Keratinocyte (primary cell): ENCODE measurements around the gene LDAH. TPM values are rescaled to one million over a fixed set of nuclear protein-coding genes. Genes with fewer than 3 reads are reported as not detected.
A peak's percentile ranks its signal among the peaks of the same experiment; 100 is the strongest.

Experiments
- DNase-seq: peaks from one replicate; pipeline ENCODE4 v3.0.0-alpha.2; 2011; ENCODE audit warnings: low read depth, missing footprints, low spot score
- FAIRE-seq: peaks from 2 replicates; lab custom pipeline; 2011; peaks lifted over from hg19 to GRCh38; lab: Jason Lieb, UNC
- H2AFZ ChIP-seq: 2 replicates; pipeline ENCODE4 v1.6.0; 2012; ENCODE audit warnings: low read length, control low read depth, inconsistent platforms; ENCODE audit not compliant: control insufficient read depth
- H3K27ac ChIP-seq: 2 replicates; pipeline ENCODE4 v1.5.1; 2011; ENCODE audit warnings: low read length; ENCODE audit not compliant: control insufficient read depth, insufficient read depth
- H3K27me3 ChIP-seq: 3 replicates; pipeline ENCODE4 v1.6.0; 2011; ENCODE audit warnings: low read length; ENCODE audit not compliant: control insufficient read depth, insufficient read depth; ENCODE audit errors: extremely low read depth
- H3K36me3 ChIP-seq, 2 experiments: 2 replicates in 1 of 2; 3 replicates in 1 of 2; pipeline ENCODE4 v1.5.1; 2011; ENCODE audit warnings: low read length in 2 of 2, mild to moderate bottlenecking in 1 of 2; ENCODE audit not compliant: control insufficient read depth in 2 of 2, insufficient read depth in 2 of 2; ENCODE audit errors: extremely low read depth in 1 of 2
- H3K4me1 ChIP-seq: 3 replicates; pipeline ENCODE4 v1.5.1; 2011; ENCODE audit warnings: low read length; ENCODE audit not compliant: control insufficient read depth, insufficient read depth; ENCODE audit errors: extremely low read depth
- H3K4me2 ChIP-seq: 3 replicates; pipeline ENCODE4 v1.6.0; 2011; ENCODE audit warnings: low read depth, low read length; ENCODE audit not compliant: control insufficient read depth, insufficient read depth; ENCODE audit errors: extremely low read depth
- H3K4me3 ChIP-seq, 3 experiments: fragments of 200-600 bp in 1 of 3; sonication (generic) in 1 of 3; 2 replicates in 2 of 3; 3 replicates in 1 of 3; pipeline ENCODE4 v1.5.1; 2011 to 2016; ENCODE audit warnings: low read length in 3 of 3, mild to moderate bottlenecking in 3 of 3, control low read depth in 2 of 3, inconsistent platforms in 1 of 3, low read depth in 1 of 3, mixed read lengths in 1 of 3, mixed run types in 1 of 3, moderate library complexity in 1 of 3; ENCODE audit not compliant: control insufficient read depth in 2 of 3, insufficient read depth in 2 of 3; ENCODE audit errors: extremely low read depth in 1 of 3
- H3K79me2 ChIP-seq: 2 replicates; pipeline ENCODE4 v1.6.0; 2012; ENCODE audit warnings: low read length; ENCODE audit not compliant: control insufficient read depth, insufficient read depth
- H3K9ac ChIP-seq: 3 replicates; pipeline ENCODE4 v1.6.0; 2011; ENCODE audit warnings: low read length; ENCODE audit not compliant: control insufficient read depth, insufficient read depth; ENCODE audit errors: extremely low read depth
- H3K9me1 ChIP-seq: 3 replicates; pipeline ENCODE4 v1.6.0; 2011; ENCODE audit warnings: low read length; ENCODE audit not compliant: control insufficient read depth, insufficient read depth; ENCODE audit errors: extremely low read depth
- H3K9me3 ChIP-seq: 2 replicates; pipeline ENCODE4 v1.5.1; 2012; ENCODE audit warnings: low read depth, low read length; ENCODE audit not compliant: control insufficient read depth
- H4K20me1 ChIP-seq: 3 replicates; pipeline ENCODE4 v1.6.0; 2011; ENCODE audit warnings: low read length; ENCODE audit not compliant: control insufficient read depth, insufficient read depth; ENCODE audit errors: extremely low read depth
- CTCF ChIP-seq, 3 experiments: IDR thresholded peaks in 1 of 3; conservative IDR thresholded peaks in 1 of 3; optimal IDR thresholded peaks in 1 of 3; 2 replicates in 2 of 3; 3 replicates in 1 of 3; pipeline versions ENCODE3 to v1.5.1; 2011; ENCODE audit warnings: low read length in 3 of 3, mild to moderate bottlenecking in 3 of 3, moderate library complexity in 2 of 3, control low read depth in 1 of 3, inconsistent platforms in 1 of 3; ENCODE audit not compliant: insufficient read depth in 2 of 3; ENCODE audit errors: extremely low read depth in 1 of 3
- EZH2 ChIP-seq: IDR thresholded peaks from one replicate; pipeline ENCODE4 v1.6.1; 2012; ENCODE audit warnings: inconsistent platforms, mild to moderate bottlenecking, low read length, moderate library complexity
- dilution Hi-C: fragments of 300-500 bp; cut with MboI; formaldehyde crosslinking; loops from one replicate; pipeline ENCODE4 v1.7.0; 2020; ENCODE audit warnings: low sequenced_read_pairs; ENCODE audit not compliant: extremely low pct_ligation_motif_present
- polyA plus RNA-seq, 5 experiments: library from polyadenylated mRNA; depleted of rRNA in 3 of 5; stranded (reverse) in 3 of 5; stranded (forward) in 1 of 5; unstranded in 1 of 5; fragments of >200 nt; gene quantifications; 1 replicate in 1 of 5; 2 replicates in 3 of 5; 3 replicates in 1 of 5; pipeline versions ENCODE4 v1.2.1 to v1.2.3, GENCODE V29; 2011 to 2012; ENCODE audit warnings: missing spikeins in 2 of 5, low read depth in 1 of 5, low replicate concordance in 1 of 5

Gene LDAH
- polyA plus RNA-seq, 1 donor (not counting 4 experiments of a cell fraction or from before 2014, with no cell fraction given): 22.7 TPM

DNA sequence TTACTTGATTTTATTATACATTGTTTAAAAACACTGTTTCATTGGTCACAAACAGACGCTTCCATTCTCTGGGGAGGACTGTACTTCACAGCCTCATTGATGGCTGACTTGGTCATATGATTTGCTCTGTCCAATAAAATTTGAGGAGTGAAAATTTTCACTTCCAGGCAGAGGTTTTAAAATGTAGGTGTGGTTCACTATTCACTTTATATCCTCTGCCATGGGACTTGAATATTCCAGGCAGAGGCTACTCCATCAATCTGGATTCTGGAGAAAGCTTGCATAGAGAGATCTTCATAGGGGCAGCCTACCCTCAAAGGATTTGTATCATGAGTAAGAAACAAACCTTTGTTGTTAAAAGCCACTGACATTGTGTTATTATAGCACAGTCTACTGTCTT is 56.7 kb downstream of the LDAH start:
- H3K36me3 ChIP-seq: no peaks in the 10 kb centered on the region
- TF ChIP-seq EZH2: no peak
- no peak for TF ChIP-seq CTCF (optimal IDR thresholded peaks at IDR 0.05 in 1 of 3, IDR thresholded peaks at IDR 0.05 in 1 of 3, conservative IDR thresholded peaks at IDR 0.05 in 1 of 3; ENCODE audit: extremely low read depth in 1 of 3, insufficient read depth in 2 of 3, low read length in 3 of 3)
- no peak overlapping the region for H2AFZ ChIP-seq
- DNase-seq: no peak
- H3K27me3 ChIP-seq: no peaks in the 10 kb centered on the region
- dilution Hi-C loops: no loop called here
- H3K4me2 ChIP-seq: no peak overlapping the region
- H3K4me1 ChIP-seq: no peaks in the 10 kb centered on the region
- FAIRE-seq: peak; percentile 29
- H3K9me3 ChIP-seq: no peaks in the 10 kb centered on the region
- H3K9ac ChIP-seq: no peak overlapping the region
- H3K9me1 ChIP-seq: no peaks in the 10 kb centered on the region
- no peaks in the 10 kb centered on the region for H4K20me1 ChIP-seq
- no peaks in the 10 kb centered on the region for H3K79me2 ChIP-seq
- no peak overlapping the region for H3K27ac ChIP-seq
- H3K4me3 ChIP-seq: no peak overlapping the region

GRCh38 chr2:20762945-20763683 is 59.8 kb downstream of the LDAH start:
- Histone ChIP-seq H3K4me3 (no peak overlapping the region), H3K4me1 (no peaks in the 10 kb centered on the region), H3K27ac (no peak overlapping the region), H3K4me2 (no peak overlapping the region), H3K9me1 (no peaks in the 10 kb centered on the region), H3K36me3 (no peaks in the 10 kb centered on the region), H3K27me3 (no peaks in the 10 kb centered on the region), H2AFZ (no peak overlapping the region), H3K79me2 (no peaks in the 10 kb centered on the region), H3K9ac (no peak overlapping the region), H4K20me1 (no peaks in the 10 kb centered on the region), H3K9me3 (no peaks in the 10 kb centered on the region)
- TF ChIP-seq CTCF (optimal IDR thresholded peaks at IDR 0.05 in 1 of 3, IDR thresholded peaks at IDR 0.05 in 1 of 3, conservative IDR thresholded peaks at IDR 0.05 in 1 of 3; ENCODE audit: extremely low read depth in 1 of 3, insufficient read depth in 2 of 3, low read length in 3 of 3) (no peak), EZH2 (no peak)
- dilution Hi-C loops: no loop called here
- DNase-seq: no peak
- FAIRE-seq: no peak
